Heart right ventricle (tissue), 16 donors: Measurements from ENCODE around the gene WWP2. TPM values are rescaled to one million over a fixed set of nuclear protein-coding genes. Genes with fewer than 3 reads are reported as not detected.

Experiments
- ATAC-seq, 8 donors: fragments of 200-7000 bp; cut with Tn5 transposase; one replicate each; pipeline ENCODE4 v1.9.1; 2020; ENCODE audit warnings: mild to moderate bottlenecking in 8 of 8, moderate library complexity in 8 of 8, moderate number of reproducible peaks in 1 of 8
- DNase-seq, 2 donors: peaks; one replicate each; pipeline ENCODE4 v3.0.0-alpha.2; 2020
- H3K27ac ChIP-seq, 10 donors: fragments of 200-600 bp; sonication (generic) in 2 of 10; one replicate each; pipeline versions ENCODE4 v1.5.0 to v1.8.0; 2020 to 2022; ENCODE audit warnings: mild to moderate bottlenecking in 3 of 10
- H3K27me3 ChIP-seq, 7 donors: fragments of 200-600 bp; one replicate each; pipeline ENCODE4 v1.8.0; 2021 to 2022; ENCODE audit warnings: mild to moderate bottlenecking in 2 of 7
- H3K36me3 ChIP-seq, 9 donors: fragments of 200-600 bp; sonication (generic) in 1 of 9; one replicate each; pipeline versions ENCODE4 v1.5.0 to v1.8.0; 2020 to 2022; ENCODE audit warnings: mild to moderate bottlenecking in 2 of 9
- H3K4me1 ChIP-seq, 9 donors: fragments of 200-600 bp; sonication (generic) in 1 of 9; one replicate each; pipeline versions ENCODE4 v1.5.0 to v1.8.0; 2020 to 2022; ENCODE audit warnings: mild to moderate bottlenecking in 4 of 9
- H3K4me3 ChIP-seq, 10 donors: fragments of 200-600 bp; sonication (generic) in 2 of 10; one replicate each; pipeline versions ENCODE4 v1.5.0 to v1.8.0; 2020 to 2022; ENCODE audit warnings: mild to moderate bottlenecking in 7 of 10, moderate library complexity in 2 of 10
- H3K9me3 ChIP-seq, 11 donors: fragments of 200-600 bp in 10 of 11; sonication (generic) in 2 of 11; one replicate each; pipeline versions ENCODE4 v1.5.0 to v1.8.0; 2013 to 2022; ENCODE audit warnings: mild to moderate bottlenecking in 2 of 11, control low read depth in 1 of 11, moderate library complexity in 1 of 11
- CTCF ChIP-seq, 9 donors: fragments of 200-600 bp; sonication (generic) in 2 of 9; IDR thresholded peaks; one replicate each; pipeline versions ENCODE4 v1.5.0 to v1.8.0; 2021 to 2022; ENCODE audit warnings: antibody characterized with exemption in 9 of 9, mild to moderate bottlenecking in 5 of 9, moderate library complexity in 1 of 9
- WGBS, 2 donors: extraction: QIAGEN DNeasy Blood & Tissue Kit; methylation state at CpG; one replicate each; pipeline ENCODE4 v1.1.7; 2013; ENCODE audit warnings: inconsistent platforms in 1 of 2; 5-methylcytosine and 5-hydroxymethylcytosine counted together
- intact Hi-C, 10 donors: fragments of 100-400 bp; cut with DNase I; formaldehyde crosslinking; loops; one replicate each; pipeline versions ENCODE4 v1.11.1 to v1.14.2; 2022
- polyA plus RNA-seq, 2 donors: library from polyadenylated mRNA; stranded (reverse); fragments of 200-250 nt; gene quantifications; one replicate each; pipeline ENCODE4 v1.2.3, GENCODE V29; 2013
- total RNA-seq, 10 donors: library from RNA; stranded (reverse); fragmentation: NEBNext Ultra II Directional in 3 of 10; extraction: Animal tissue kit (Norgen Biotek cat#: 25700) in 3 of 10; gene quantifications; one replicate each; pipeline versions ENCODE4 v1.2.1 to v1.2.4, GENCODE V29; 2021 to 2023
- donor health status: Arrhythmogenic right ventricular cardiomyopathy.
- donor health status: ischemic (EF 13 %, LVEDD 7.1; RV severe dilation, severe dysfunction).
- donor health status: healthy with polysubstance abuse.
- donor health status: DM: no; HTN: yes; CAD: no.
- donor health status: DM: no; HTN: no; CAD: no.
- donor health status: ischemic (EF 25% LVEDD 6.9; RV normal size, moderate dysfunction).
- donor health status: ischemic (EF 25% LVEDD 5.7; RV mildly dilated, moderate dysfunction).
- donor health status: healthy.
- donor health status: DM: yes; HTN: yes; CAD: no.
- donor health status: Ischemic cardiomyopathy.
- donor health status: ischemic (EF 35%, LVEDD 5.7; RV mildly dilated, moderate dysfunction).
- donor health status: nonischemic (EF 11% LVEDD 7.7; RV severe dilation, severe dysfunction).
- donor health status: DM: yes; HTN: yes; CAD: no.
- donor health status: PGD.
- donor health status: ischemic (EF 29% LVEDD 5.4; RV normal size, mild dysfunction).
- donor health status: nonischemic (EF 23%, LVEDD 6.1; RV moderate dilation, normal function).

Gene WWP2
- total and polyA plus RNA-seq, 12 donors: 9.0 to 31.1 (median 20.7) TPM

- WGBS, 2 donors: 93 to 96% methylated on average over 4 of the region's 4 CpGs
- H3K4me3 ChIP-seq: no peak overlapping the region
- no peak for ATAC-seq
- no peak for DNase-seq
- H3K27me3 ChIP-seq: no peaks in the 10 kb centered on the region
- peaks cover 0 to 61% (median 8%) of the 10 kb centered on the region in 9 donors for H3K36me3 ChIP-seq
- no peak overlapping the region for H3K27ac ChIP-seq
- no peaks in the 10 kb centered on the region for H3K9me3 ChIP-seq
- H3K4me1 ChIP-seq: peaks cover 0 to 13% (median 0%) of the 10 kb centered on the region in 9 donors
- intact Hi-C loops: loop anchor here in 1 of 10 donors (10.0 kb wide), 1 partner anchor 71 kb away; no protein-coding TSS in a partner anchor
- TF ChIP-seq CTCF (IDR thresholded peaks at IDR 0.05): no peak
Measured at GRCh38 chr16:69793526-69793925, 31.4 kb downstream of the WWP2 start.

GRCh38 chr16:69794486-69794885, 32.4 kb downstream of the WWP2 start:
- Histone ChIP-seq H3K9me3 (no peaks in the 10 kb centered on the region), H3K36me3 (peaks cover 0 to 61% (median 6%) of the 10 kb centered on the region in 9 donors), H3K27me3 (no peaks in the 10 kb centered on the region), H3K4me3 (no peak overlapping the region), H3K27ac (no peak overlapping the region), H3K4me1 (peaks cover 0 to 13% (median 0%) of the 10 kb centered on the region in 9 donors)
- intact Hi-C loops: loop anchor here in 2 of 10 donors (2.0 to 10.0 kb wide), 2 partner anchors 70 to 134 kb away; no protein-coding TSS in a partner anchor
- 74 to 84% methylated on average over 2 of the region's 2 CpGs for WGBS, 2 donors
- DNase-seq: no peak
- TF ChIP-seq CTCF (IDR thresholded peaks at IDR 0.05): no peak
- no peak for ATAC-seq

GRCh38 chr16:69796285-69797118, 34.4 kb downstream of the WWP2 start:
- Histone ChIP-seq H3K27ac (no peak overlapping the region), H3K4me1 (peaks cover 0 to 13% (median 0%) of the 10 kb centered on the region in 9 donors), H3K27me3 (no peaks in the 10 kb centered on the region), H3K4me3 (peak overlapping the region in 4 of 10 donors; percentile 39 to 50 (median 44)), H3K36me3 (peaks cover 0 to 61% (median 9%) of the 10 kb centered on the region in 9 donors), H3K9me3 (no peaks in the 10 kb centered on the region)
- WGBS, 2 donors: 38 to 40% methylated on average over 19 of the region's 19 CpGs
- peak; percentile 65 to 89 (median 85) for ATAC-seq
- TF ChIP-seq CTCF (IDR thresholded peaks at IDR 0.05): peak; percentile 79 to 95 (median 91)
- intact Hi-C loops: loop anchor here (1.0 to 10.0 kb wide), 7 partner anchors 64 to 136 kb away; no protein-coding TSS in a partner anchor
- DNase-seq: peak in 1 of 2 donors; percentile 40

- Histone ChIP-seq H3K9me3 (no peaks in the 10 kb centered on the region), H3K27me3 (no peaks in the 10 kb centered on the region), H3K4me1 (peaks cover 0 to 13% (median 0%) of the 10 kb centered on the region in 9 donors), H3K36me3 (peaks cover 0 to 62% (median 9%) of the 10 kb centered on the region in 9 donors), H3K4me3 (peak overlapping the region in 3 of 10 donors; percentile 5 to 27 (median 11)), H3K27ac (no peak overlapping the region)
- peak in 1 of 2 donors; percentile 8 for DNase-seq
- TF ChIP-seq CTCF (IDR thresholded peaks at IDR 0.05): peak in 8 of 9 donors; percentile 10 to 59 (median 45)
- intact Hi-C loops: loop anchor here in 8 of 10 donors (2.0 to 10.0 kb wide), 4 partner anchors 62 to 134 kb away; no protein-coding TSS in a partner anchor
- ATAC-seq: peak in 1 of 8 donors; percentile 24
- 43 to 58% methylated on average over 8 of the region's 8 CpGs for WGBS, 2 donors
Measured at GRCh38 chr16:69798466-69798865, 36.3 kb downstream of the WWP2 start.
